Lung (tissue), 12 donors: ENCODE measurements around the gene GSTM4. TPM values are rescaled to one million over a fixed set of nuclear protein-coding genes. Genes with fewer than 3 reads are reported as not detected.

Source experiments
- ATAC-seq: fragments of 200-7000 bp; cut with Tn5 transposase; one replicate; pipeline ENCODE4 v1.9.1; 2020; ENCODE audit warnings: moderate number of reproducible peaks; ENCODE audit not compliant: insufficient read depth, low FRiP score
- DNase-seq, 3 donors: peaks; one replicate each; pipeline ENCODE4 v3.0.0-alpha.2; 2013 to 2017
- H3K27ac ChIP-seq, 2 donors: one replicate each; pipeline ENCODE4 v1.5.1; 2013; ENCODE audit warnings: mild to moderate bottlenecking in 2 of 2, moderate library complexity in 2 of 2, control low read depth in 1 of 2, inconsistent platforms in 1 of 2, low read depth in 1 of 2, low read length in 1 of 2
- H3K27me3 ChIP-seq, 3 donors: one replicate each; pipeline ENCODE4 v1.5.1; 2013; ENCODE audit warnings: low read length in 2 of 3; ENCODE audit not compliant: control insufficient read depth in 3 of 3, insufficient read depth in 3 of 3
- H3K36me3 ChIP-seq, 4 donors: one replicate each; pipeline ENCODE4 v1.5.1; 2013; ENCODE audit warnings: low read length in 4 of 4, mild to moderate bottlenecking in 1 of 4, moderate library complexity in 1 of 4; ENCODE audit not compliant: control insufficient read depth in 4 of 4, insufficient read depth in 4 of 4
- H3K4me1 ChIP-seq, 5 donors: one replicate each; pipeline ENCODE4 v1.5.1; 2013; ENCODE audit warnings: low read length in 5 of 5, mild to moderate bottlenecking in 2 of 5, moderate library complexity in 1 of 5; ENCODE audit not compliant: control insufficient read depth in 5 of 5, insufficient read depth in 5 of 5
- H3K4me3 ChIP-seq: one replicate; pipeline ENCODE4 v1.5.1; 2013; ENCODE audit warnings: mild to moderate bottlenecking, control low read depth, moderate library complexity
- H3K9ac ChIP-seq, 2 donors: one replicate each; pipeline ENCODE4 v1.5.1; 2013; ENCODE audit warnings: low read length in 2 of 2, control low read depth in 1 of 2; ENCODE audit not compliant: insufficient read depth in 1 of 2
- H3K9me3 ChIP-seq, 4 donors: one replicate each; pipeline ENCODE4 v1.5.1; 2013; ENCODE audit warnings: low read length in 3 of 4, mild to moderate bottlenecking in 1 of 4, moderate library complexity in 1 of 4; ENCODE audit not compliant: control insufficient read depth in 4 of 4, insufficient read depth in 3 of 4
- WGBS, 2 donors: extraction: QIAGEN DNeasy Blood & Tissue Kit; methylation state at CpG; one replicate each; pipeline ENCODE4 v1.1.7; 2013; 5-methylcytosine and 5-hydroxymethylcytosine counted together
- polyA plus RNA-seq, 2 donors: library from polyadenylated mRNA; stranded (reverse); fragments of 200-250 nt; gene quantifications; one replicate each; pipeline ENCODE4 v1.2.1, GENCODE V29; 2013
- total RNA-seq, 2 donors: library from RNA; depleted of rRNA in 1 of 2; stranded (reverse); fragments of >200 nt in 1 of 2; gene quantifications; one replicate each; pipeline ENCODE4 v1.2.1, GENCODE V29; 2014 to 2021
- TF ChIP-seq, protein P1 (sequence below): IDR thresholded peaks from 2 replicates; pipeline ENCODE4 v1.5.1; 2012; ENCODE audit warnings: mild to moderate bottlenecking; ENCODE audit errors: control extremely low read depth, extremely low read depth
- donor health status: control.
- donor health status: control.
- donor health status: Bipolar disorder and iron deficiency.
- donor health status: healthy.
- donor health status: DM: yes; HTN: yes; CAD: no.

The GSTM4 gene
- total and polyA plus RNA-seq, 4 donors = 8.8 to 19.7 (median 17.9) TPM

DNA sequence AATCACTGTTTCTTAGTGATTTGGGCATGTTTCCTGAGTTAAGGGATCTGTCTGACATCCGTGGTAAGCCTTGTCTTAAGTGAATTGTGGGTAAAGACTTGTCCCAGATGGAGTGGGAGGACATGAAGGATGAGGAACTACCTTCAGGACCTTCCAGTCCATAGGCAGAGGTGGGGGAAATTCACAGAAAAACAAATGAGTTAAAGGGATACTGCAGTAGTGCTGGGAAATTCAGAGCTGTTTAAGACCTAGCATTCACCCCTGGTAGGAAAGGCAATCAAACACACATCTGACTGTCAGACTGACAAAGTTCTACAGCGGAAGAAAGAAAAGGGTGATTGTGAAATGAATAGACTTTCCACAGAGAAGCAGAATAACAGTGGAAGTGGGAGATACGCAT, 39.5 kb upstream of the GSTM4 start:
- H3K36me3 ChIP-seq = no peaks in the 10 kb centered on the region
- H3K4me3 ChIP-seq = no peak overlapping the region
- TF ChIP-seq, protein P1, sequence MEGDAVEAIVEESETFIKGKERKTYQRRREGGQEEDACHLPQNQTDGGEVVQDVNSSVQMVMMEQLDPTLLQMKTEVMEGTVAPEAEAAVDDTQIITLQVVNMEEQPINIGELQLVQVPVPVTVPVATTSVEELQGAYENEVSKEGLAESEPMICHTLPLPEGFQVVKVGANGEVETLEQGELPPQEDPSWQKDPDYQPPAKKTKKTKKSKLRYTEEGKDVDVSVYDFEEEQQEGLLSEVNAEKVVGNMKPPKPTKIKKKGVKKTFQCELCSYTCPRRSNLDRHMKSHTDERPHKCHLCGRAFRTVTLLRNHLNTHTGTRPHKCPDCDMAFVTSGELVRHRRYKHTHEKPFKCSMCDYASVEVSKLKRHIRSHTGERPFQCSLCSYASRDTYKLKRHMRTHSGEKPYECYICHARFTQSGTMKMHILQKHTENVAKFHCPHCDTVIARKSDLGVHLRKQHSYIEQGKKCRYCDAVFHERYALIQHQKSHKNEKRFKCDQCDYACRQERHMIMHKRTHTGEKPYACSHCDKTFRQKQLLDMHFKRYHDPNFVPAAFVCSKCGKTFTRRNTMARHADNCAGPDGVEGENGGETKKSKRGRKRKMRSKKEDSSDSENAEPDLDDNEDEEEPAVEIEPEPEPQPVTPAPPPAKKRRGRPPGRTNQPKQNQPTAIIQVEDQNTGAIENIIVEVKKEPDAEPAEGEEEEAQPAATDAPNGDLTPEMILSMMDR = no peak
- DNase-seq (no peak), ATAC-seq (no peak)
- H3K9me3 ChIP-seq = no peaks in the 10 kb centered on the region
- 37 to 60% methylated on average over 3 of the region's 3 CpGs for WGBS, 2 donors
- H3K27ac ChIP-seq = peak overlapping the region in 1 of 2 donors; percentile 55
- no peak overlapping the region for H3K9ac ChIP-seq
- peaks cover 0 to 23% (median 6%) of the 10 kb centered on the region in 5 donors for H3K4me1 ChIP-seq
- peaks cover 0 to 2% (median 0%) of the 10 kb centered on the region in 3 donors for H3K27me3 ChIP-seq

DNA sequence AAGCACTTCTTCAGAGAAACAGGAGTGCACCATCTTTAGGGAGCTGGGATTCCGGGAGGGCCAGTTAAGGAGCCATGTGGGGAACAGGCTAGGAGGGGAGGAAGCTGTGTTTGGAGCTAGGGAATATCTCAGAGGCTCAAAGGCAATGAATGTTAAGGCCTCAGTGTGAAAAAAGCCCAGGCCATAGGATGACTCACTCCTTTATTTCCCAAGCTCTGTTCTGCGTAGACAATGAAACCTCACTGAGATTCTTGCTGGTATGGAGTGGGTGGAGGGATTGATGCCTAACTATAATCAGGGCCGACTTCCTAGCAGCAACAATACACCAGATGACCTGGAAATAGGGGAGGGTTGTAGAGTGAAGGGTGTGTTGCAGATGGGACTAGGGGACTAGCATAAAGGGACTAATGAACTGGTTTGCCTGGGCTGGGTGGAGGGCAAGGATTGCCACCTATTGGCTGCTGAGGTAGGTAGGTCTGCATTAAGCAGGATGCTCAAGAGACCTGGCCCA, 38.6 kb upstream of the GSTM4 start:
- Histone ChIP-seq H3K9ac (no peak overlapping the region), H3K4me3 (no peak overlapping the region), H3K4me1 (peaks cover 0 to 33% (median 7%) of the 10 kb centered on the region in 5 donors), H3K9me3 (no peaks in the 10 kb centered on the region), H3K27me3 (no peaks in the 10 kb centered on the region), H3K27ac (peak overlapping the region in 1 of 2 donors; percentile 55), H3K36me3 (no peaks in the 10 kb centered on the region)
- ATAC-seq (no peak), DNase-seq (no peak)
- TF ChIP-seq, protein P1 = no peak
- 58 to 62% methylated on average over 3 of the region's 3 CpGs for WGBS, 2 donors

DNA sequence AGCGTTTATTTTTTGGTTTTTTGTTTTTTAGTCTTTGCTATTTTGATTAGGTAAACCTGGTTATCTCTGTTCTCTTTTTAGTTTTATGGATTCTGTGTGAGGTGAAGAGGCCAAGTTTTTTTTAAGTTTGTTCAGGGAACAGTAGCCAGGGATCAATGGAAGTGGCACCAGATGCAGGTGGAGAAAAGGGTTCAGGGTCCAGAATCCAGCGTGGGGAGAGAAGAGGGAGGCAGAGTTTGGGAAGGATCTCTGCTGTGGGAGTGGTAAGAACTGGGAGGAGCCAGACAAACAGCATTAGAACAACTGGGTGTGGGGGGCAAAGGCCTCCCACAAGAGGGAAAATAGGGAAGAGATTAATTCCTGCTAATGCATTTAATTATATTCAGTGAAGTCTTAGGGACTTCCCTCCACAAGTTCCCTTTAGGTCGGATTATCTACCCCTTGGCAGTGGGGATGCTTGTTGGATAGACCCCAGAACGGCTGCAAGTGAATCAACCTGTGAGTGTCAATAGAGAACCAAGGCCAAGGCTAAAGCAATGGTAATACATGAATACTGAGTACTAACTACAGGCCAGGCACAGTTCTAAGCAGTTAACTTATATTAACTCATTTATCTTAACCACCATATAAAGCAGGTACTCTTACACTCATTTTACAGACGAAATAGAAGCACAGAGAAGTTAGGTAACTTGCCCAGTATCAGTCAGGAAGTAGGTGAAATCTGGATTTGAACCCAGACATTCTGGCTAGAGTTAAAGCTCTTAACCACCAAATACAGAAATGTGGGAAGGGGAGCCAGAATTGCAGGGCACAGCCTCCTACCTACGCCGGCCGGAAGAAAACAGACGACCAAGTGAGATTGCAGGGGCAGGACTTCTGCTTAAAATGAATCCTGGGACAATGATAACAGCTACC, 37.0 kb upstream of the GSTM4 start:
- Histone ChIP-seq H3K27ac (peak overlapping the region; percentile 70 to 77), H3K27me3 (no peaks in the 10 kb centered on the region), H3K36me3 (no peaks in the 10 kb centered on the region), H3K4me3 (no peak overlapping the region), H3K9ac (peak overlapping the region; percentile 68 to 81), H3K4me1 (peaks cover 0 to 42% (median 19%) of the 10 kb centered on the region in 5 donors), H3K9me3 (no peaks in the 10 kb centered on the region)
- no peak for DNase-seq
- TF ChIP-seq, protein P1 = no peak
- ATAC-seq = no peak
- 38 to 46% methylated on average over 9 of the region's 9 CpGs for WGBS, 2 donors
